GM18858 (cell line): ENCODE measurements around the gene DSCAML1.
"Not testable (repeated sequence)": the region's sequence is repeated elsewhere in the genome, so short reads cannot be mapped to it uniquely, and the experiment has no call there.

Source experiments
- ATAC-seq: cut with Tn5 transposase; IDR thresholded peaks from one replicate; pipeline ENCODE4 v1.9.1; 2021; ENCODE audit not compliant: unreplicated experiment

The DSCAML1 gene

DNA sequence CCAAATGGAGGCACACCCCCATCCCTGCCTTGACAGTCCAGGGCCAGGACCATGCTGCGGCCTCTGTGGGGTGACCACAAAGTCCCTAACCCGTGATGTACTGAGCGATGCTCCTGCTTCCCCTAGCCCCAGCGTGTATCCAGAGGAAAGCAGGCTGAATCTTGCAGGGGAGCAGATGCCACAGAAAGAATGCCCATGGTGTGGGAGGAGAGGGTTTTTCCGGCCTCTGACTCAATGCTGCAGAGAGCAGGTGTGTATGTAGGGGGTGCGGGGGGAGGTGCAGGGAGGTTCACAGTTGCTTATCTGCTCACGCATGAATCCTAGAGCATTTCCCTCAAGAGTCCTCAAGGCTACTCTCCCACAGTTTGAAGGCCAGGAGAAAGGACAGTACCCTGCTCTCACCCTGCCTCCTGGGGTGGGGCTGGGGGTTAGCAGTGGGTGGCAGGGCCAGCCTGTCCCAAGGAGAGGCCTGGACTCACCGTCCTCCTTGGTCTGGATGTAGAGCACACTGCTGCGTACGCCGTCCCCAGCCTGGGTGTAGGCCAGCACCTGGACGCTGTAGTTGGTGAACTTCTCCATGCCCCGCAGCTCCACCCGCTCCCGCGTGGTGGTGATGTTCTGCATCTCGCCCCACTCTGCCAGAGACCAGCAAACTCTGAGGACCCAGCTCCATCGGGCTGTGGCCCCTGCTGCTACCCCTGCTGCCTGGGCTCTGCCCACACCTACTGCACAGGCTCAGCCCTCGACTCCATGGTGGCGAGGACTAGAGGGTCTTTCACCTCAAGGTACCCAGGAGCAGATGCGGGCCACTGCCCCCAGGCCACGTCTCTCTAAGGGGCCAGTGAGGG, 338.5 kb downstream of the DSCAML1 start:
- ATAC-seq, result no peak

GRCh38 chr11:117457835-117458234, 339.2 kb downstream of the DSCAML1 start:
- ATAC-seq, result no peak

GRCh38 chr11:117457031-117457785, 339.8 kb downstream of the DSCAML1 start:
- ATAC-seq, result no peak

DNA sequence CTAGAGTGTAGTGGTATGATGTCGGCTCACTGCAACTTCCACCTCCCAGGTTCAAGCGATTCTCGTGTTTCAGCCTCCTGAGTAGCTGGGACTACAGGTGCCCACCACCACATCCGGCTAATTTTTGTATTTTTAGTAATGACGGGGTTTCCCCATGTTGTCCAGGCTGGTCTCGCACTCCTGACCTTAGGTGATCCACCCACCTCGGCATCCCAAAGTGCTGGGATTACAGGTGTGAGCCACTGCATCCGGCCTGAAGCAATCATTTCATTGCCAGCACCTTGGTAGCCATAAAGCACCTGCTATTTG, 340.3 kb downstream of the DSCAML1 start:
- ATAC-seq, result not testable (repeated sequence)

GRCh38 chr11:117456027-117456720, 340.8 kb downstream of the DSCAML1 start:
- peak; percentile 67 for ATAC-seq

- no peak for ATAC-seq
Observed at GRCh38 chr11:117454564-117454917, 342.5 kb downstream of the DSCAML1 start.

GRCh38 chr11:117453886-117454563, 343.0 kb downstream of the DSCAML1 start:
- no peak for ATAC-seq

DNA sequence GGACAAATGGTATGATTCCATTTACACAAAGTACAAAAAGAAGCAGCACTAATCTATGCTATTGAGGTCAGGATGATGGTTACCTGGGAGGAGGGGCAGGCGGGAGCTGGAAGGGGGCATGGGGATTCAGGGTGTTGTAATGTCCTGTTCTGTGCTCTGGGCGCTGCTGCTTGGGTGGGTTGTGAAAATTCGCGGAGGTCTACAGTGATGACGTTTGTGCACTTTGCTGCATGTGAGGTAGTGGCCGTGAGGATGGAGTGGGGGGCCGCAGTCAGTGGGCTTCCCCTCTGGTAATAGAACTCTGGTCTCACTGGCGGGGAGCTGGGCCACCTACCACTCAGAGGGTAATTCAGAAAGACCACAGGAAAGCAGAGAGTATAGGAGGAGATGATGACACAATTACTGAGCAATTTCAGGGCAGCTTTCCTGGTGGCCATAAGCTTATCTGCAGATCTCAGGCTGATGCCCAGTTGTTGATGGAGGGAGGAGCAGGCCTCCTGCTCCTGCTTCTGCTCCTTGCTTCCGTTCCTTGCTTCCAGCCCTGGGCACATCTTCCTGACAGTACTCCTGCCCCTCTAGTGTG, 347.8 kb downstream of the DSCAML1 start:
- ATAC-seq, result no peak

- no peak for ATAC-seq
Observed at GRCh38 chr11:117444711-117445658, 352.0 kb downstream of the DSCAML1 start.

DNA sequence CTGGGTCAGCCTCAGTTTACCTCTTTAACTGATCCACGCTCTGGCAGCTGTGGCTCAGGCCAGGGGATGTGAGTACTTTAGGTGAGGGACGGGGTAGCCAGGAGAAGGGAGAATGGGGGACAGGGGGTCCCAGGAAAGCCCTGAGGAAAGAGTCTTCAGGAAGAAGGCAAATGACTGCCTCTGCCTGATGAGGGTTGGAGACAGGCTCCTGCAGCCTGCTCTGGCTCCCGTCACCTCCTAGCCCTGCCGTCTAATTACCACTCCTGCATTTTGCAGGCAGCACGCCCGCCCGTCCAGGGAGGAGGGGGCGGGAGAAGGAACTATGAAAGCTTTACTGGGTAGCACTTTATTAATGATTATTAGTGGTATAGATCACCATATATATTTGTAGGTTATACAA, 352.8 kb downstream of the DSCAML1 start:
- no peak for ATAC-seq

DNA sequence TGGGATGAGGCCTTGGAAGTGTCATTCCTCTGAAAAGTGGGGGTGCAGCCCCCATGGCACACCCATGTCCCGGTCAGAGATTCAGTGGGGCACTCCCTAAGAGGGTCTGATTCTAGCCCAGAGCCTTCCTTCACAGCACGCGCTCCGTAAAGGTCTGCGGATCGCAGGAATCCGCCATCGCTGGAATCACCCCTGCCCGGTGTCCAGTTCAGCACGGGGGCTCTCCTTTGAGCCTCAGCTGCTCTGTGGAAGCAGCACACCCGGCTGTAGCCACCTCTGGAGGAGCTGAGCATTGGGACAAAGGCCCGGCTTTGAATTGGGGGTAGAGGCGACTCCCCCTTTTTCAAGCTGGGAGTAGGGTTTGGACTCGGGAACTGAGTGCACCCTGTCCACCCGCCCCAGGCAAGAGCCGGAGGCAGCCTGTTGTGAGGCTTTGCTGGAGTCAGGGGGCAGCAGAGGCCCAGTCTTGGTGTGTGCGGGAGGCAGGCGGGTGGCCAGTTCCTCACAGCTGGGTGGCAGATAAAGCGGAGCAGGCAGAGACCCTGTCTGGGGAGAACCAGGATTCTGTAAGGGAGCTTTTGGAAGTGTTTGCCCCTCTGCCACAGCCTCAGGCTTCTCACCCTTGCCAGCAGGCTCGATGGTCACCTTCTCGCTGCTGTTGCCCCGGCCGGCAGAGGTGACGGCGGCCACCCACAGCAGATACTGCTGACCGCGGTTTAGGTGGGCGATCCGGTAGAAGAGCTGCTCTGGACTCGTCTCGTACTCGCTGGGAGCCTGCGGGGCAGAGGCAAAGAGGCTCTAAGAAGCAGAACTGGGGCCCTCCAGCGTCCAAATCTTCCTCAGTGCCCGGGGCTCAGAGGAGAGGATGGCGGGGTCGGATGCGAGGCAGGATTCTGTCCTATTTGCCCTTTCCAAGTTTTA, 353.5 kb downstream of the DSCAML1 start:
- ATAC-seq, result no peak

- ATAC-seq, result no peak
Observed at GRCh38 chr11:117442869-117443239, 354.2 kb downstream of the DSCAML1 start.

- ATAC-seq, result no peak
Observed at GRCh38 chr11:117442049-117442868, 354.8 kb downstream of the DSCAML1 start.

DNA sequence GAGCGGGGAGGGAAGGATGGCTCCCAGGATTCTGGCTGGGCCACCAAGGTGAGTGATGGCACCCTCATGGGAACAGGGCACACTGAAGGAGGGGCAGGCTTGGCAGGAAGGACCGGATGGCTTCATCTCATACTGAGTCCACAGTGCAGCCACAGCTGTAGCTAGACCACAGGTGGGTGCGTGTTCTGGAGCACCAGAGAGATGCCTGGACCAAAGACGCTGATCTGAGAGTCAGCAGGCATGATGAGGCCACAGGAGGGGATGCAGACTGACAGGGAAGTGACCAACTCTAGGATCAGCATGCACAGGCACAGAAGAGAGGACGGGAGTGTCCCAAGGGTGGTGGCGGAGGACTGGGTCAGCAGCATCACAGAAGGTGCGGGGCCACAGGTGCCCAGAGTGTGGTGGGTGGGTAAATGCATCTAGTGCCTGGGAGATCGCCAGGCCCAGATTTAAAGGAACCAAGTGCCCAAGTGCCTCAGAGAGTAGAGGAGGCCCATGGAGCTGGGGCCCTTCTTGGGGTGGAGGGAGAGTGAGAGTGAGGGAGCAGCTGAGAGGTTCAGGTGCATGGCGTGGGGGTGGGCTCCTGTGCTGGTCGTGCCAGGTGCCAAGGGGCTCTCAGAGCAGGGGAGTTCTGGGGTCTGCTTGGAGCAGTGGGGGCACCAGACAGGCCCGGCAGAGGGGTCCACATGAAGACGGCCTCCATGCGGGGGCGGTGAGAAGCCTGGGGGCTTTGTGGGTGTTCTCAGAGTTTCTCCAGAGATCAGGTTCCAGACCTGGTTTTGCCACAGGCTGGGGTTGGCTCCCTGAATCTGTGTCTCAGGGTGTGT, 355.7 kb downstream of the DSCAML1 start:
- no peak for ATAC-seq

- ATAC-seq, result no peak
Observed at GRCh38 chr11:117440258-117440657, 356.8 kb downstream of the DSCAML1 start.

DNA sequence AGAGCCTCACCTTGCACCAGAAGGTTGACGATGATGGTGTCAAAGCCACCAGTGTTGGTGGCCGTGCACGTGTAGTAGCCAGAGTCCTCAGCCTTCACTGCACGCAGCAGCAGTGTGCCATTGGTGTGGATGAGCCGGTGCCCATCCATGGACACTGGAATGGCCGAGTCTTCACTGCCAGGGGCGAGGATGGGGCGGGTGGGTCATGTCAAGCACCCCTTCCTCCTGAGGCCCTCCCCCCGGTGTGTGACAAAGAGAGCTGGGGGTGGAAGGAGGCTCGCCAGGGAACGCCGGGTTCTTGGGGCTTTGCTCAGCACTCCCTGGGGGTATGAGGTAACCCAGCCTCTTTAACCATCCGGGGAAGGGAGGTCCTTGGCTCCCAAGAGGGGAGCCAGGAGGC, 357.8 kb downstream of the DSCAML1 start:
- no peak for ATAC-seq

DNA sequence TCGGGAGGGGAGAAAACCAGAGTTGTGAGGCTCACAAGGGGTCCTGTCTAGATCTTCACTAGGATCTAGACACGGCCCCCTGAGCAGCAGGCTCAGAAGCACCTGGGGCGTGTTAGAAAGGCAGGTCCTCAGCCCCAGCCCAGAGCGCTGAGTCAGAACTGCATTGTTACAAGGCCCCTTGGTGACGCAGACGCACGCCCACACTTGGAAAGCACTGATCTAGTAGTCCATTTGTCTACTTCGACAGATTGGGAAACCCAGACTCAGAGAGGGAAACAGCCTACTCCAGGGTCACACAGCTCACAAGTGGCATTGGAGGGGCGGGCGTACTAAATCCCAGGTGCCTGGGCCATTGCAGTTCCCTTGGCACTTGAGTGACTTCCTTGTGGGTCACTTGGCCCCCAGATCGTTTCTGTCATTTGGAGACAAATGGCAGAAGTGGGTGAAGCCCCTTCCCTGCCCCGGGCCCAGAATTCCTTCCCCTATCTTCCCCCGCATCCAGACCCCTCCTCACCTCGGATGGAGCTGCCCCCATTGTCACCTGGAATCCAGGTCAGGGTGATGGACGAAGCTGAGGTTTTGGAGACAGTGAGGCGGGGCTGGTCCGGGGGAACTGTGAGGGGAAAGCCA, 358.5 kb downstream of the DSCAML1 start:
- ATAC-seq, result no peak
